C4-2B (cell line): Measurements from ENCODE around the gene ANKLE1.

Experiments used
- ZFX ChIP-seq: fragments of 450-650 bp; IDR thresholded peaks from 2 replicates; pipeline ENCODE4 v1.6.1; 2017
- TF ChIP-seq, protein P1 (sequence below): fragments of 450-650 bp; conservative IDR thresholded peaks from 2 replicates; pipeline ENCODE4 v1.5.1; 2017; ENCODE audit warnings: mild to moderate bottlenecking

DNA sequence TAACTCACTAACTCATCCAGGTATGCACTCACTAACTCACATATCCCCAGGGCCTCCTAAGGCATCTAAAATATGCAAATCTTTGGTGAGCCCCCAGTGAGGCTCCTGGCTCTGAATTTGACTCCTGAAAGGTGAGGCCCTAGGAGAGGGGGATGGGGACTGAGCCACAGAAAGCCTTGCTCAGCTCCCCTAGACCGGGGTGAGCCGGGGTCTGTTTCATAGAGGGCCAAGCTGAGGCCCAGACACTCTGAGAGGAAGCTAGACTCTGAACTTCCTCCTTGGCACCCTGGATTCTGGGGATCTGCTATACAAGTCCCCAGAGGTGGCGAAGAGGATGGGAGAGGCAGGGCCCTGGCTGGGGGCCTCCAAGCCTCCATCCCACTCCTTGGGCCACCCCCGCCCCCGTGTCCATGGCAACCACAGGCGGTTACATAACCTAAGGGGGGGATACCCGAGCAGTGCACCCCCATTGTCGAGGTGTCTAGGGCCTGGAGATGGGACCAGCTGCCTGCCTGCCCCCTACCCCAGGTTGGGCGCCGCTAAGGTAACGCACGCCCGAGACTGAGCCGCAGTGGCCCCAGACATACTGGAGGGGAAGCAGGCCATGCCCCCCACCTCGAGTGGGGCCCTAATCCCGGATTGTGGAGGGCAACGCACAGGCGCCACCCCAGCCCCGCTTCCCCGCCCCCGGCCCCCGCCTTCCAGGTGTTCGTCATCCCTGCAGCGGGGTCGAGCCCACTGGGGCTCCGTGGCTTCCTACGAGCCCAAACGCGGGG is 20.9 kb downstream of the ANKLE1 start:
- TF ChIP-seq, protein P1, sequence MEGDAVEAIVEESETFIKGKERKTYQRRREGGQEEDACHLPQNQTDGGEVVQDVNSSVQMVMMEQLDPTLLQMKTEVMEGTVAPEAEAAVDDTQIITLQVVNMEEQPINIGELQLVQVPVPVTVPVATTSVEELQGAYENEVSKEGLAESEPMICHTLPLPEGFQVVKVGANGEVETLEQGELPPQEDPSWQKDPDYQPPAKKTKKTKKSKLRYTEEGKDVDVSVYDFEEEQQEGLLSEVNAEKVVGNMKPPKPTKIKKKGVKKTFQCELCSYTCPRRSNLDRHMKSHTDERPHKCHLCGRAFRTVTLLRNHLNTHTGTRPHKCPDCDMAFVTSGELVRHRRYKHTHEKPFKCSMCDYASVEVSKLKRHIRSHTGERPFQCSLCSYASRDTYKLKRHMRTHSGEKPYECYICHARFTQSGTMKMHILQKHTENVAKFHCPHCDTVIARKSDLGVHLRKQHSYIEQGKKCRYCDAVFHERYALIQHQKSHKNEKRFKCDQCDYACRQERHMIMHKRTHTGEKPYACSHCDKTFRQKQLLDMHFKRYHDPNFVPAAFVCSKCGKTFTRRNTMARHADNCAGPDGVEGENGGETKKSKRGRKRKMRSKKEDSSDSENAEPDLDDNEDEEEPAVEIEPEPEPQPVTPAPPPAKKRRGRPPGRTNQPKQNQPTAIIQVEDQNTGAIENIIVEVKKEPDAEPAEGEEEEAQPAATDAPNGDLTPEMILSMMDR: no peak
- no peak for TF ChIP-seq ZFX
